ENCODE data around the gene PRKCH.

PRKCH gene

GRCh38 chr14:61515436-61516117 lies 194.2 kb downstream of the PRKCH start:
- Histone ChIP-seq H3K9ac (ENCODE audit: insufficient read length) (no peak overlapping the region), H3K4me3 (no peak overlapping the region), H3K9me3 (ENCODE audit: low read depth, low read length) (no peaks in the 10 kb centered on the region), H3K27ac (no peak overlapping the region), H3K36me3 (ENCODE audit: insufficient read depth, low read length) (no peaks in the 10 kb centered on the region)
- TF ChIP-seq FOXP2 (optimal IDR thresholded peaks at IDR 0.05; ENCODE audit: control extremely low read depth, extremely low read length, insufficient read depth) (no peak), EZH2 (IDR thresholded peaks at IDR 0.05) (no peak)
- DNase-seq (ENCODE audit: low read depth, low spot score), result no peak

- TF ChIP-seq POLR2AphosphoS5 (IDR thresholded peaks at IDR 0.05; ENCODE audit: borderline replicate concordance, low read depth, low read length) (no peak), FOXP2 (optimal IDR thresholded peaks at IDR 0.05; ENCODE audit: control extremely low read depth, extremely low read length, insufficient read depth) (no peak), EZH2 (IDR thresholded peaks at IDR 0.05) (no peak)
- H3K9ac ChIP-seq (ENCODE audit: insufficient read length), result no peak overlapping the region
- H3K9me3 ChIP-seq (ENCODE audit: low read depth, low read length), result no peaks in the 10 kb centered on the region
- DNase-seq (ENCODE audit: low read depth, low spot score), result no peak
- no peak overlapping the region for H3K4me3 ChIP-seq
- H3K36me3 ChIP-seq (ENCODE audit: insufficient read depth, low read length), result no peaks in the 10 kb centered on the region
- no peak overlapping the region for H3K27ac ChIP-seq
Measured at GRCh38 chr14:61516118-61516743, 194.9 kb downstream of the PRKCH start.

- no peaks in the 10 kb centered on the region for H3K36me3 ChIP-seq (ENCODE audit: insufficient read depth, low read length)
- H3K4me3 ChIP-seq, result no peak overlapping the region
- no peak overlapping the region for H3K9ac ChIP-seq (ENCODE audit: insufficient read length)
- no peak for DNase-seq (ENCODE audit: low read depth, low spot score)
- H3K27ac ChIP-seq, result no peak overlapping the region
- H3K9me3 ChIP-seq (ENCODE audit: low read depth, low read length), result no peaks in the 10 kb centered on the region
- TF ChIP-seq FOXP2 (optimal IDR thresholded peaks at IDR 0.05; ENCODE audit: control extremely low read depth, extremely low read length, insufficient read depth) (no peak), EZH2 (IDR thresholded peaks at IDR 0.05) (no peak), POLR2AphosphoS5 (IDR thresholded peaks at IDR 0.05; ENCODE audit: borderline replicate concordance, low read depth, low read length) (no peak)
Measured at GRCh38 chr14:61516964-61517653, 195.7 kb downstream of the PRKCH start.

- no peak overlapping the region for H3K9ac ChIP-seq (ENCODE audit: insufficient read length)
- H3K36me3 ChIP-seq (ENCODE audit: insufficient read depth, low read length), result no peaks in the 10 kb centered on the region
- H3K9me3 ChIP-seq (ENCODE audit: low read depth, low read length), result no peaks in the 10 kb centered on the region
- no peak for DNase-seq (ENCODE audit: low read depth, low spot score)
- no peak overlapping the region for H3K27ac ChIP-seq
- no peak for TF ChIP-seq POLR2AphosphoS5 (IDR thresholded peaks at IDR 0.05; ENCODE audit: borderline replicate concordance, low read depth, low read length)
- TF ChIP-seq EZH2 (IDR thresholded peaks at IDR 0.05), result no peak
- no peak for TF ChIP-seq FOXP2 (optimal IDR thresholded peaks at IDR 0.05; ENCODE audit: control extremely low read depth, extremely low read length, insufficient read depth)
- no peak overlapping the region for H3K4me3 ChIP-seq
Measured at GRCh38 chr14:61517911-61518384, 196.6 kb downstream of the PRKCH start.

GRCh38 chr14:61518403-61518802 lies 197.0 kb downstream of the PRKCH start:
- no peak overlapping the region for H3K4me3 ChIP-seq
- no peak overlapping the region for H3K9ac ChIP-seq (ENCODE audit: insufficient read length)
- H3K9me3 ChIP-seq (ENCODE audit: low read depth, low read length), result no peaks in the 10 kb centered on the region
- DNase-seq (ENCODE audit: low read depth, low spot score), result no peak
- TF ChIP-seq POLR2AphosphoS5 (IDR thresholded peaks at IDR 0.05; ENCODE audit: borderline replicate concordance, low read depth, low read length) (no peak), FOXP2 (optimal IDR thresholded peaks at IDR 0.05; ENCODE audit: control extremely low read depth, extremely low read length, insufficient read depth) (no peak), EZH2 (IDR thresholded peaks at IDR 0.05) (no peak)
- no peaks in the 10 kb centered on the region for H3K36me3 ChIP-seq (ENCODE audit: insufficient read depth, low read length)
- no peak overlapping the region for H3K27ac ChIP-seq

GRCh38 chr14:61519106-61519505 lies 197.7 kb downstream of the PRKCH start:
- no peak for DNase-seq (ENCODE audit: low read depth, low spot score)
- TF ChIP-seq FOXP2 (optimal IDR thresholded peaks at IDR 0.05; ENCODE audit: control extremely low read depth, extremely low read length, insufficient read depth) (no peak), POLR2AphosphoS5 (IDR thresholded peaks at IDR 0.05; ENCODE audit: borderline replicate concordance, low read depth, low read length) (no peak), EZH2 (IDR thresholded peaks at IDR 0.05) (no peak)
- H3K9ac ChIP-seq (ENCODE audit: insufficient read length), result no peak overlapping the region

GRCh38 chr14:61519735-61520134 lies 198.4 kb downstream of the PRKCH start:
- no peak for DNase-seq (ENCODE audit: low read depth, low spot score)
- Histone ChIP-seq H3K27ac (no peak overlapping the region), H3K36me3 (ENCODE audit: insufficient read depth, low read length) (no peaks in the 10 kb centered on the region), H3K4me3 (no peak overlapping the region), H3K9me3 (ENCODE audit: low read depth, low read length) (no peaks in the 10 kb centered on the region), H3K9ac (ENCODE audit: insufficient read length) (no peak overlapping the region)
- no peak for TF ChIP-seq EZH2 (IDR thresholded peaks at IDR 0.05)
- TF ChIP-seq FOXP2 (optimal IDR thresholded peaks at IDR 0.05; ENCODE audit: control extremely low read depth, extremely low read length, insufficient read depth), result no peak
- TF ChIP-seq POLR2AphosphoS5 (IDR thresholded peaks at IDR 0.05; ENCODE audit: borderline replicate concordance, low read depth, low read length), result no peak

More at GRCh38 chr14:61519106-61519505, 197.7 kb downstream of the PRKCH start:
- Histone ChIP-seq H3K4me3 (no peak overlapping the region), H3K27ac (no peak overlapping the region), H3K9me3 (ENCODE audit: low read depth, low read length) (no peaks in the 10 kb centered on the region), H3K36me3 (ENCODE audit: insufficient read depth, low read length) (no peaks in the 10 kb centered on the region)

GRCh38 chr14:61520576-61520975 lies 199.2 kb downstream of the PRKCH start:
- no peak for DNase-seq (ENCODE audit: low read depth, low spot score)
- TF ChIP-seq POLR2AphosphoS5 (IDR thresholded peaks at IDR 0.05; ENCODE audit: borderline replicate concordance, low read depth, low read length) (no peak), FOXP2 (optimal IDR thresholded peaks at IDR 0.05; ENCODE audit: control extremely low read depth, extremely low read length, insufficient read depth) (no peak), EZH2 (IDR thresholded peaks at IDR 0.05) (no peak)

More at GRCh38 chr14:61520576-61520975, 199.2 kb downstream of the PRKCH start:
- H3K27ac ChIP-seq, result no peak overlapping the region
- H3K36me3 ChIP-seq (ENCODE audit: insufficient read depth, low read length), result no peaks in the 10 kb centered on the region
- no peaks in the 10 kb centered on the region for H3K9me3 ChIP-seq (ENCODE audit: low read depth, low read length)
- H3K4me3 ChIP-seq, result no peak overlapping the region
- no peak overlapping the region for H3K9ac ChIP-seq (ENCODE audit: insufficient read length)

All from SK-N-MC (cell line).